Endodermal cell (in vitro differentiated cells): ENCODE results near the gene GALNS. TPM values are rescaled to one million over a fixed set of nuclear protein-coding genes. Genes with fewer than 3 reads are reported as not detected.

Experiments used
- DNase-seq: peaks from one replicate; pipeline ENCODE4 v3.0.0-alpha.2; 2017
- H3K27ac ChIP-seq: 2 replicates; pipeline ENCODE4 v1.5.1; 2013; ENCODE audit warnings: mild to moderate bottlenecking, low read depth, low read length, moderate library complexity
- H3K27me3 ChIP-seq: 2 replicates; pipeline ENCODE4 v1.6.1; 2013; ENCODE audit warnings: mild to moderate bottlenecking, low read length, moderate library complexity; ENCODE audit not compliant: insufficient read depth, control insufficient read depth, poor library complexity, severe bottlenecking
- H3K36me3 ChIP-seq: 2 replicates; pipeline ENCODE4 v1.7.0; 2013; ENCODE audit warnings: mild to moderate bottlenecking, low read length, moderate library complexity; ENCODE audit not compliant: control insufficient read depth, insufficient read depth
- H3K4me1 ChIP-seq: one replicate; pipeline ENCODE4 v1.7.0; 2013; ENCODE audit warnings: low read length; ENCODE audit not compliant: control insufficient read depth, insufficient read depth
- H3K4me3 ChIP-seq: 2 replicates; pipeline ENCODE4 v1.5.1; 2013; ENCODE audit warnings: mild to moderate bottlenecking, low read length, moderate library complexity
- H3K9ac ChIP-seq: 2 replicates; pipeline ENCODE4 v1.6.1; 2013; ENCODE audit warnings: mild to moderate bottlenecking, low read length, moderate library complexity; ENCODE audit not compliant: poor library complexity, severe bottlenecking; ENCODE audit errors: extremely low read depth
- H3K9me3 ChIP-seq: 2 replicates; pipeline ENCODE4 v1.6.1; 2013; ENCODE audit warnings: mild to moderate bottlenecking, low read length, moderate library complexity; ENCODE audit not compliant: control insufficient read depth
- H3K27ac Mint-ChIP-seq: 2 replicates; pipeline ENCODE4 v1.8.0; 2020; ENCODE audit warnings: mixed read lengths
- H3K27me3 Mint-ChIP-seq: 2 replicates; pipeline ENCODE4 v1.8.0; 2021; ENCODE audit warnings: mild to moderate bottlenecking, mixed read lengths; ENCODE audit not compliant: insufficient read depth
- H3K36me3 Mint-ChIP-seq: 2 replicates; pipeline ENCODE4 v1.8.0; 2020; ENCODE audit warnings: low read depth, mixed read lengths
- H3K4me1 Mint-ChIP-seq: 2 replicates; pipeline ENCODE4 v1.8.0; 2020; ENCODE audit warnings: mixed read lengths
- H3K4me3 Mint-ChIP-seq: 2 replicates; pipeline ENCODE4 v1.8.0; 2020; ENCODE audit warnings: mild to moderate bottlenecking, moderate library complexity, mixed read lengths
- H3K9me3 Mint-ChIP-seq: 2 replicates; pipeline ENCODE4 v1.8.0; 2020; ENCODE audit warnings: mild to moderate bottlenecking, mixed read lengths
- CTCF ChIP-seq: fragments of 200-600 bp; sonication (generic); conservative IDR thresholded peaks from 2 replicates; pipeline ENCODE4 v1.5.0; 2021; ENCODE audit warnings: antibody characterized with exemption, mild to moderate bottlenecking
- WGBS, 2 experiments: methylation state at CpG; one replicate each; pipeline versions ENCODE4 v1.1.5 to v1.1.7; 2013; ENCODE audit warnings: missing lambda C conversion rate in 2 of 2, mixed read lengths in 1 of 2; ENCODE audit not compliant: insufficient coverage in 1 of 2, insufficient read length in 1 of 2; 5-methylcytosine and 5-hydroxymethylcytosine counted together
- total RNA-seq, 2 donors: library from RNA; stranded (reverse); fragmentation: NEBNext Ultra II Directional in 1 of 2; extraction: Animal tissue kit (Norgen Biotek cat#: 25700) in 1 of 2; gene quantifications; 2 replicates in 1 of 2; 3 replicates in 1 of 2; pipeline ENCODE4 v1.2.1, GENCODE V29; 2021

Gene GALNS
- total RNA-seq, 2 donors from 2014 or later, result 32.2 to 39.6 TPM

GRCh38 chr16:88854306-88855111, 2.2 kb downstream of the GALNS start:
- WGBS, 2 experiments, result 86 to 88% methylated on average over 10 to 20 of the region's 20 CpGs
- H3K27me3 Mint-ChIP-seq, result no peaks in the 10 kb centered on the region
- no peaks in the 10 kb centered on the region for H3K4me1 ChIP-seq
- H3K9ac ChIP-seq, result no peak overlapping the region
- no peaks in the 10 kb centered on the region for H3K27me3 ChIP-seq
- H3K9me3 ChIP-seq, result no peaks in the 10 kb centered on the region
- no peak overlapping the region for H3K4me3 ChIP-seq
- peak overlapping the region; percentile 91 for H3K4me3 Mint-ChIP-seq
- peaks cover 4% of the 10 kb centered on the region for H3K4me1 Mint-ChIP-seq
- no peak for DNase-seq
- no peak overlapping the region for H3K27ac ChIP-seq
- no peak for TF ChIP-seq CTCF
- no peak overlapping the region for H3K27ac Mint-ChIP-seq
- H3K36me3 Mint-ChIP-seq, result peaks cover 34% of the 10 kb centered on the region
- H3K9me3 Mint-ChIP-seq, result peaks cover 4% of the 10 kb centered on the region
- H3K36me3 ChIP-seq, result peaks cover 11% of the 10 kb centered on the region

DNA sequence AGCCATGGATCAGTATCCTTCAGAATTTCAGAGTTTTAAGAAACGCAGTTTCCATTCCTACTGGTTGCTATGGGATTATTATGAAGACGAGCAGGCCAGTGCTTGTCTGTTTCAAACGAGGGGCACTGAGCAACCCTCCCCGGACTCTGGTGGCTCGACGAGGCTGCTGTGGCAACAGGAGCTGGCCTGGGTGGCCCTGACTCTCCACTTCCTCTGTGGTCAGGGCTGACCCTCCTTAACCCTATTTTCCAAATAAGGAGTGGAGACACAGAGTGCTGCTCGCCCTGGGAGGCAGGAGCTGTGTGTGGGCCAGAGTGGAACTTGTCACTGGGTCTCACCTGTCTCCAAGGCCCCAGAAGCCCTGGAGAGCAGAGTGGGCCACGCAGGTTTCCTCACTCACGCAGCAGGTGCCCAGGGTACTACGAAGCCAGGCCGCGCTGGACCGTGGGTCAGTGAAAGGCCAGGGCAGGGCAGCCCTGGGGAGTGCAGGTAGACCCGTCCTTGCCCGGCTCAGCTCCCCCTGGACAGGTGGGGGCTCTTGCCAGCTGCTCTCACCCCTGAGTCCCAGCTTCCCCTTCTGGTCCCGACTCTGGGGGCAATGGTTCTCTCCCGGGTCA, 3.3 kb downstream of the GALNS start:
- peaks cover 31% of the 10 kb centered on the region for H3K36me3 Mint-ChIP-seq
- no peak overlapping the region for H3K27ac Mint-ChIP-seq
- H3K27ac ChIP-seq, result no peak overlapping the region
- no peak overlapping the region for H3K4me3 ChIP-seq
- no peak for TF ChIP-seq CTCF
- H3K27me3 Mint-ChIP-seq, result no peaks in the 10 kb centered on the region
- peaks cover 4% of the 10 kb centered on the region for H3K4me1 Mint-ChIP-seq
- 90 to 91% methylated on average over 12 to 17 of the region's 17 CpGs for WGBS, 2 experiments
- no peaks in the 10 kb centered on the region for H3K9me3 ChIP-seq
- H3K9ac ChIP-seq, result no peak overlapping the region
- peaks cover 4% of the 10 kb centered on the region for H3K9me3 Mint-ChIP-seq
- no peak for DNase-seq
- H3K27me3 ChIP-seq, result no peaks in the 10 kb centered on the region
- H3K36me3 ChIP-seq, result no peaks in the 10 kb centered on the region
- no peaks in the 10 kb centered on the region for H3K4me1 ChIP-seq
- no peak overlapping the region for H3K4me3 Mint-ChIP-seq

DNA sequence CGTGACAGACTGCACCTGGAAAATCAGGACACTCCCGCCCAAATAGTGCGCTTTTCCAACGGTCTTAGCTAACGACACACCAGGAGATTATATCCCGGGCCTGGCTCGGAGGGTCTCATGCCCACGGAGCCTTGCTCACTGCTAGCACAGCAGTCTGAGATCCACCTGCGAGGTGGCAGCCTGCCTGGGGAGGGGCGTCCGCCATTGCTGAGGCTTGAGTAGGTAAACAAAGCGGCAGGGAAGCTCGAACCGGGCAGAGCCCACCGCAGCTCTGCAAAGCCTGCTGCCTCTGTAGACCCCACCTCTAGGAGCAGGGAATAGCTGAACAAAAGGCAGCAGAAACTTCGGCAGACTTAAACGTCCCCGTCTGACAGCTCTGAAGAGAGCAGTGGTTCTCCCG, 5.1 kb downstream of the GALNS start:
- H3K27me3 Mint-ChIP-seq, result no peaks in the 10 kb centered on the region
- no peak for TF ChIP-seq CTCF
- peaks cover 4% of the 10 kb centered on the region for H3K9me3 Mint-ChIP-seq
- Histone ChIP-seq H3K9me3 (no peaks in the 10 kb centered on the region), H3K9ac (no peak overlapping the region), H3K36me3 (no peaks in the 10 kb centered on the region), H3K27me3 (no peaks in the 10 kb centered on the region), H3K4me1 (no peaks in the 10 kb centered on the region), H3K4me3 (no peak overlapping the region), H3K27ac (no peak overlapping the region)
- H3K27ac Mint-ChIP-seq, result no peak overlapping the region
- no peaks in the 10 kb centered on the region for H3K4me1 Mint-ChIP-seq
- peaks cover 37% of the 10 kb centered on the region for H3K36me3 Mint-ChIP-seq
- DNase-seq, result no peak
- WGBS, 2 experiments, result 95 to 96% methylated on average over 12 to 19 of the region's 19 CpGs
- H3K4me3 Mint-ChIP-seq, result no peak overlapping the region
